Mucosa of descending colon (tissue), 3 donors: ENCODE results near the gene TJP1. TPM values are rescaled to one million over a fixed set of nuclear protein-coding genes. Genes with fewer than 3 reads are reported as not detected.
"Not testable (repeated sequence)": the region's sequence is repeated elsewhere in the genome, so short reads cannot be mapped to it uniquely, and the experiment has no call there.

Experiments
- ATAC-seq: fragments of 200-7000 bp; cut with Tn5 transposase; one replicate; pipeline ENCODE4 v1.9.1; 2020; ENCODE audit warnings: mild to moderate bottlenecking, moderate library complexity
- DNase-seq, 3 donors: peaks; one replicate each; pipeline ENCODE4 v3.0.0-alpha.2; 2020
- H3K36me3 ChIP-seq: fragments of 200-600 bp; one replicate; pipeline ENCODE4 v1.8.0; 2021; ENCODE audit warnings: low read depth, mild to moderate bottlenecking
- H3K4me1 ChIP-seq: fragments of 200-600 bp; one replicate; pipeline ENCODE4 v1.8.0; 2021; ENCODE audit warnings: low read depth, mild to moderate bottlenecking
- H3K4me3 ChIP-seq: fragments of 200-600 bp; one replicate; pipeline ENCODE4 v1.8.0; 2021; ENCODE audit warnings: mild to moderate bottlenecking
- H3K9me3 ChIP-seq: fragments of 200-600 bp; one replicate; pipeline ENCODE4 v1.8.0; 2021; ENCODE audit warnings: mild to moderate bottlenecking
- CTCF ChIP-seq: fragments of 200-600 bp; IDR thresholded peaks from one replicate; pipeline ENCODE4 v1.8.0; 2022; ENCODE audit warnings: antibody characterized with exemption, mild to moderate bottlenecking
- intact Hi-C, 2 donors: fragments of 100-400 bp; cut with DNase I in 1 of 2; cut with micrococcal nuclease in 1 of 2; formaldehyde crosslinking; loops; one replicate each; pipeline versions ENCODE4 v1.11.0 to v1.11.1; 2022; cut with DNase I, micrococcal nuclease
- total RNA-seq, 3 donors: library from RNA; stranded (reverse); fragmentation: NEBNext Ultra II Directional in 2 of 3; extraction: Animal tissue kit (Norgen Biotek cat#: 25700) in 2 of 3; gene quantifications; one replicate each; pipeline versions ENCODE4 v1.2.1 to v1.2.4, GENCODE V29; 2021 to 2023
- donor health status: DM: no; HTN: no; CAD: no; lungs with moderate emphysema.
- donor health status: DM: no; HTN: no; CAD: no.
- donor health status: DM: no; HTN: yes; CAD: no.

The TJP1 gene
- total RNA-seq, 3 donors from 2014 or later: 78.8 to 129 (median 86.9) TPM

DNA sequence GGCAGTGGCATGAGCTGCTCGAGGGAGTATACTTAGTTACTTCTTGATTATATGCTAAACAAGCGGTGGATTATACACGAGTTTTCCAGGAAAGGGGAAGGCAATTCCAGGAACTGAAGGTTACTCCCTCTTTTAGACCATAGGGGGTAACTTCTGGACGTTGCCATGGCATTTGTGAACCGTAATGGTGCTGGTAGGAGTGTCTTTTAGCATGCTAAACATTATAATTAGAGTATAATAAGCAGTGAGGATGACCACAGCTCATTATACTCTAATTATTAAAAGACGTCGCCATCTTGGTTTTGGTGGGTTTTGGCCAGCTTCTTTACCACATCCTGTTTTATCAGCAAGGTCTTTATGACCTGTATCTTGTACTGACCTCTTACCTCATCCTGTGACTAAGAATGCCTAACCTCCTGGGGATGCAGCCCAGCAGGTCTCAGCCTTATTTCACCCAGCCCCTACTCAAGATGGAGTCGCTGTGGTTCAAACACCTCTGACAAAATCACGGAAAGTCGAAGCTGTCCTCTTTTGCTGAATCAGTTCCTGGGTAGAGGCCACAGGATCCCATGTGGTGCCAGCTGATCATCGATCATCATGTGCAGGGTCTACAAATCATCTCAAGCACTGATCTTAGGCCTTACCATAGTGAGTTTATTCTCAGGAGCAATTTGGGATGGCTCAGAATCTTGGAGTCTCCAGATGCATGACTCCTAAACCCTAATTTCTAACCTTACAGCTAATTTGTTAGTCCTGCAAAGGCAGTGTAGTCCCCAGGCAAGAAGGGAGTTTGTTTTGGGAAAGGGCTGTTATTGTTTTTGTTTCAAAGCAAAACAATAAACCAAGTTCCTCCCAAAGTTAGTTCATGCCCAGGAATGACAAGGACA, 149.1 kb downstream of the TJP1 start:
- TF ChIP-seq CTCF: no peak
- intact Hi-C loops: loop anchor here in 1 of 2 donors (10.0 kb wide), 1 partner anchor 262 kb away; no protein-coding TSS in a partner anchor
- ATAC-seq (no peak), DNase-seq (no peak)
- H3K36me3 ChIP-seq: no peaks in the 10 kb centered on the region
- H3K9me3 ChIP-seq: no peaks in the 10 kb centered on the region
- peaks cover 11% of the 10 kb centered on the region for H3K4me1 ChIP-seq
- no peak overlapping the region for H3K4me3 ChIP-seq

- no peak for TF ChIP-seq CTCF
- Histone ChIP-seq H3K9me3 (no peaks in the 10 kb centered on the region), H3K4me3 (no peak overlapping the region), H3K36me3 (no peaks in the 10 kb centered on the region), H3K4me1 (peaks cover 11% of the 10 kb centered on the region)
- intact Hi-C loops: loop anchor here in 1 of 2 donors (10.0 kb wide), 1 partner anchor 262 kb away; no protein-coding TSS in a partner anchor
- DNase-seq: no peak
- no peak for ATAC-seq
These were observed 149.8 kb downstream of the TJP1 start for GRCh38 chr15:29672446-29672845.

GRCh38 chr15:29672046-29672445, 150.2 kb downstream of the TJP1 start:
- H3K36me3 ChIP-seq, ATAC-seq, H3K9me3 ChIP-seq, DNase-seq, H3K4me3 ChIP-seq: not testable (repeated sequence)
- H3K4me1 ChIP-seq: peaks cover 11% of the 10 kb centered on the region
- intact Hi-C loops: loop anchor here in 1 of 2 donors (10.0 kb wide), 1 partner anchor 263 kb away; no protein-coding TSS in a partner anchor

DNA sequence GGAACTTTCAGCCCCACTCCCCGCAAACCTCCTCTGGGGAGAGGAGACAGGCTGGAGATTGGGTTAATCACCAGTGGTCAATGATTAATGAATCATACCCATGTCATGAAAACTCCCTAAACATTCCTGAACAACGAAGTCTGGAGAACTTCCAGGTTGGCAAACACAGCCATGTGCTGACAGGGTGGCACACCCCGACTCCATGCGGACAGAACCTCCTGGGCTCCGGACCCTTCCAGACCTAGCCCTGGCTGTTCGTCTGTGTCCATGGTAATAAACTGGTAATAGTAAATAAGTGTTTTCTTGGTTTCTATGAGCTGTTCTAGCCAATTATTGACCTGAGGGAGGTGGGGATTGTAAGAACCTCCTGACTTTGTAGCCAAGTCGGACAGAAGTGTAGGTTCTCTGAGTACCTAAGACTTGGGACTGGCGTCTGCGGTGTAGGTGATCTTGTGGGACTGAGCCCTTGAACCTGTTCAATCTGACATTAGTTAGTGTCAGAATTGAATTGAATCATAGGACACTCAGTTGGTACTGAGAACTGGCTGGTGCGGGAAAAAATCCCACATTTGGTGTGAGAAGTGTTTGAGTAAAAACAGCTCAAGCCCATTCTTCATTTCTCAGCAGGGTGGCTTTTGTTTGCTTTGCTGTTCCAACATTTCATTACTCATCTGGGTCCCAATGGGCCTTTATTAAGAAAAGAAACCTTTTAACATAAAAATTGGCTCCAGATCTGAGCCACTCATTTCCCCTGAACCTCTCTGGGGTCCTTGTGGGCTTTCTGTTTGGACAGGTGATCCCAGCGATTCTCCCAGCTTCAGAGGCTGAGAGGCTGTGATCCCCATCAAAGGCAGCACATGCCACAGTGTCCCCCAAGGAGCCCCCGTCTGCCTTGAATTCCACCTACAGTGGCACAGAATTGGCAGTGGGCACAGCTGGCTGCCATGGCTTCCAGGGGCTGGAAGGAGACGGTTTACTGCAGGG, 151.0 kb downstream of the TJP1 start:
- Histone ChIP-seq H3K4me3 (no peak overlapping the region), H3K36me3 (no peaks in the 10 kb centered on the region), H3K9me3 (no peaks in the 10 kb centered on the region), H3K4me1 (peaks cover 11% of the 10 kb centered on the region)
- intact Hi-C loops: loop anchor here in 1 of 2 donors (10.0 kb wide), 1 partner anchor 264 kb away; no protein-coding TSS in a partner anchor
- DNase-seq: peak in 2 of 3 donors; percentile 70 to 85
- ATAC-seq: peak; percentile 87
- TF ChIP-seq CTCF: no peak

DNA sequence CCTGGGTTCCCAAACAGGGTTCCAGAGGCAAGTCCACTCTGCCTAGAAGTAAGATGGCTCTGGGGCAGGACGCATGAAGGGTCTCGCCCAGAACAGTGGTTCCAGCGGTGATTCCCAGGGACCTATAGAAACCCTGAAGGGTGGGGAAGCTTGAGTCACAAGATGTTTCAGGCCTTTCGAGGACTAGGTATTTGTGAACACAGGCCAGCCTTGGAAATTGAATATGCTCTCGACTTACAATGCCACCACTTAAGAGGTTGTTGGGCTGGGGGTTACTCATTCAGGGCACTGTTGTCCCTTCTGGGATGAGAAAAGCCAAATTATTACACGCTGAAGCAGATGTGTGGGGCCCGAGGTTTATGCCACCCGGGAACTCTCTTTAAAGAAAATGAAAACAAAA, 152.0 kb downstream of the TJP1 start:
- ATAC-seq: no peak
- H3K9me3 ChIP-seq: no peaks in the 10 kb centered on the region
- intact Hi-C loops: loop anchor here in 1 of 2 donors (10.0 kb wide), 1 partner anchor 265 kb away; no protein-coding TSS in a partner anchor
- TF ChIP-seq CTCF: no peak
- H3K36me3 ChIP-seq: no peaks in the 10 kb centered on the region
- peaks cover 7% of the 10 kb centered on the region for H3K4me1 ChIP-seq
- no peak for DNase-seq
- H3K4me3 ChIP-seq: no peak overlapping the region
